ENCODE measurements around the gene ENC1.

The ENC1 gene

DNA sequence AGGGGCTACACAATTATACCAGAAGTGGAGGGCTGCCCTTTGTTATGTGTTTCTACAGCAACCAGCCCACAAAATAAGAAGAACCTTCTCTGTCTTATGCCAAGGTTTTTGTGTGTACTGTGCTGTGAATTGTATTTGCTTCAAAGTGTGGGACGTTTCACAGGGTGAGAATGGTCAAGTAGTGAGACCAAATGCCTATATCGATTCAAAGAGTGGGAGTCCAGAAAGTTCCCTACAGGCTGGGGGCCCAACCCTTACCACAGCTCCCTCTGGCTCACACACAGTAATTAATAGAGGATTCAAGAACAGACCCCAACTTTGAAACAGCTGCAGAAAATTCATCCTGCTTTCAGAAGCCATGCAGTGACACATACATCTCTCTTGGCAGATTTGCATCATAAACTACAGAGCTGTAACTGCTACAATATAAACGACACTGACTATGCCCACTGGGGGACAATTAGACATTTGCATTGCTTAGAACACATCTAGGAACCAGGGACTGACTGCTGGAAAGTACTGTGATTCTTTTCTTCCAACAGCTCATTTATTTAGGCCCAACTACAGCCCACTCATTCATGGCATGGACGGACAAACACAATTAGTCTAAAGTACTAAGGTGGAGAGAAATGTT is 12.8 kb downstream of the ENC1 start:
- in situ Hi-C loops (cut with MboI; ENCODE audit: low pct_unique_long_range_greater_than_20kb, low sequenced_read_pairs, unreplicated experiment): loop anchor here (25.0 kb wide), 1 partner anchor 590 kb away; no protein-coding TSS in a partner anchor
- DNase-seq (ENCODE audit: low spot score): no peak
- TF ChIP-seq, protein P1, sequence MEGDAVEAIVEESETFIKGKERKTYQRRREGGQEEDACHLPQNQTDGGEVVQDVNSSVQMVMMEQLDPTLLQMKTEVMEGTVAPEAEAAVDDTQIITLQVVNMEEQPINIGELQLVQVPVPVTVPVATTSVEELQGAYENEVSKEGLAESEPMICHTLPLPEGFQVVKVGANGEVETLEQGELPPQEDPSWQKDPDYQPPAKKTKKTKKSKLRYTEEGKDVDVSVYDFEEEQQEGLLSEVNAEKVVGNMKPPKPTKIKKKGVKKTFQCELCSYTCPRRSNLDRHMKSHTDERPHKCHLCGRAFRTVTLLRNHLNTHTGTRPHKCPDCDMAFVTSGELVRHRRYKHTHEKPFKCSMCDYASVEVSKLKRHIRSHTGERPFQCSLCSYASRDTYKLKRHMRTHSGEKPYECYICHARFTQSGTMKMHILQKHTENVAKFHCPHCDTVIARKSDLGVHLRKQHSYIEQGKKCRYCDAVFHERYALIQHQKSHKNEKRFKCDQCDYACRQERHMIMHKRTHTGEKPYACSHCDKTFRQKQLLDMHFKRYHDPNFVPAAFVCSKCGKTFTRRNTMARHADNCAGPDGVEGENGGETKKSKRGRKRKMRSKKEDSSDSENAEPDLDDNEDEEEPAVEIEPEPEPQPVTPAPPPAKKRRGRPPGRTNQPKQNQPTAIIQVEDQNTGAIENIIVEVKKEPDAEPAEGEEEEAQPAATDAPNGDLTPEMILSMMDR (IDR thresholded peaks at IDR 0.05; ENCODE audit: extremely low read depth, insufficient read depth, missing control alignments): no peak

GRCh38 chr5:74626386-74627222 is 13.9 kb downstream of the ENC1 start:
- in situ Hi-C loops (cut with MboI; ENCODE audit: low pct_unique_long_range_greater_than_20kb, low sequenced_read_pairs, unreplicated experiment): loop anchor here (25.0 kb wide), 1 partner anchor 589 kb away; no protein-coding TSS in a partner anchor
- DNase-seq (ENCODE audit: low spot score): no peak

GRCh38 chr5:74625742-74626241 is 14.7 kb downstream of the ENC1 start:
- DNase-seq (ENCODE audit: low spot score): no peak
- in situ Hi-C loops (cut with MboI; ENCODE audit: low pct_unique_long_range_greater_than_20kb, low sequenced_read_pairs, unreplicated experiment): loop anchor here (25.0 kb wide), 1 partner anchor 588 kb away; no protein-coding TSS in a partner anchor
- TF ChIP-seq, protein P1 (IDR thresholded peaks at IDR 0.05; ENCODE audit: extremely low read depth, insufficient read depth, missing control alignments): no peak

More at GRCh38 chr5:74626386-74627222, 13.9 kb downstream of the ENC1 start:
- TF ChIP-seq, protein P1 (IDR thresholded peaks at IDR 0.05; ENCODE audit: extremely low read depth, insufficient read depth, missing control alignments): no peak

GRCh38 chr5:74624931-74625505 is 15.5 kb downstream of the ENC1 start:
- no peak for DNase-seq (ENCODE audit: low spot score)
- TF ChIP-seq, protein P1 (IDR thresholded peaks at IDR 0.05; ENCODE audit: extremely low read depth, insufficient read depth, missing control alignments): no peak
- in situ Hi-C loops (cut with MboI; ENCODE audit: low pct_unique_long_range_greater_than_20kb, low sequenced_read_pairs, unreplicated experiment): loop anchor here (25.0 kb wide), 1 partner anchor 588 kb away; no protein-coding TSS in a partner anchor

- TF ChIP-seq, protein P1 (IDR thresholded peaks at IDR 0.05; ENCODE audit: extremely low read depth, insufficient read depth, missing control alignments): no peak
- in situ Hi-C loops (cut with MboI; ENCODE audit: low pct_unique_long_range_greater_than_20kb, low sequenced_read_pairs, unreplicated experiment): no loop called here
Measured at GRCh38 chr5:74624501-74624900, 16.0 kb downstream of the ENC1 start.

GRCh38 chr5:74623748-74624408 is 16.6 kb downstream of the ENC1 start:
- TF ChIP-seq, protein P1 (IDR thresholded peaks at IDR 0.05; ENCODE audit: extremely low read depth, insufficient read depth, missing control alignments): no peak
- in situ Hi-C loops (cut with MboI; ENCODE audit: low pct_unique_long_range_greater_than_20kb, low sequenced_read_pairs, unreplicated experiment): no loop called here
- no peak for DNase-seq (ENCODE audit: low spot score)

More at GRCh38 chr5:74624501-74624900, 16.0 kb downstream of the ENC1 start:
- no peak for DNase-seq (ENCODE audit: low spot score)
